HepG2 (cell line): ENCODE results near the gene PRKRIP1. TPM values are rescaled to one million over a fixed set of nuclear protein-coding genes. Genes with fewer than 3 reads are reported as not detected.

Experiments
- ATAC-seq: fragments of 200-7000 bp; cut with Tn5 transposase; 3 replicates; pipeline ENCODE4 v1.9.1; 2020; ENCODE audit warnings: mild to moderate bottlenecking, moderate library complexity
- BruUV-seq: library from RNA; stranded (reverse); fragments of 400-500 nt; replicated peaks from 2 replicates; lab custom pipeline; 2021; lab: Mats Ljungman, UMichigan
- CTCF ChIA-PET: fragments of 300-600 bp; formaldehyde crosslinking; extraction: SDS; loops from one replicate; lab custom pipeline; 2021; ENCODE audit warnings: low total read pairs, inconsistent platforms, low intra/inter-chr PET ratio; lab: Yijun Ruan, JAX
- POLR2A ChIA-PET: fragments of 350-600 bp; sonication (Branson Sonifier 250); formaldehyde crosslinking; loops from one replicate; lab custom pipeline; 2020; ENCODE audit warnings: antibody characterized with exemption, inconsistent platforms; lab: Yijun Ruan, JAX
- DNase-seq: peaks from one replicate; pipeline ENCODE4 v3.0.0-alpha.2; 2015; ENCODE audit warnings: low spot score
- FAIRE-seq: peaks from 3 replicates; lab custom pipeline; 2011; peaks lifted over from hg19 to GRCh38; lab: Jason Lieb, UNC
- H2AFZ ChIP-seq: one replicate; pipeline ENCODE4 v1.6.1; 2011; ENCODE audit warnings: low read length, inconsistent platforms
- H3K27ac ChIP-seq: fragments of 300-600 bp; 3 replicates; pipeline ENCODE4 v1.8.0; 2011; ENCODE audit warnings: mixed run types, mild to moderate bottlenecking, mixed read lengths, low read length, inconsistent platforms; ENCODE audit not compliant: insufficient read depth; ENCODE audit errors: extremely low read length
- H3K27me3 ChIP-seq, 2 experiments: fragments of 200-600 bp in 1 of 2; 2 replicates in 1 of 2; 3 replicates in 1 of 2; pipeline versions ENCODE4 v1.6.0 to v1.8.0; 2011; ENCODE audit warnings: low read length in 2 of 2, mild to moderate bottlenecking in 2 of 2, moderate library complexity in 2 of 2, inconsistent platforms in 1 of 2; ENCODE audit not compliant: insufficient read depth in 2 of 2, control insufficient read depth in 1 of 2
- H3K36me3 ChIP-seq, 2 experiments: fragments of 200-600 bp in 1 of 2; replicated peaks in 1 of 2; 2 replicates in 1 of 2; 3 replicates in 1 of 2; pipeline versions ENCODE4 v1.5.1 to v1.8.0; 2011; ENCODE audit warnings: low read length in 2 of 2, inconsistent platforms in 1 of 2; ENCODE audit not compliant: insufficient read depth in 2 of 2, control insufficient read depth in 1 of 2
- H3K4me1 ChIP-seq: 2 replicates; pipeline ENCODE4 v1.5.1; 2012; ENCODE audit warnings: low read length, inconsistent platforms; ENCODE audit not compliant: insufficient read depth
- H3K4me2 ChIP-seq: 2 replicates; pipeline ENCODE4 v1.6.0; 2011; ENCODE audit warnings: low read depth, low read length, inconsistent platforms
- H3K4me3 ChIP-seq, 3 experiments: fragments of 200-600 bp in 1 of 3; sonication (generic), shearing (Covaris generic) in 1 of 3; replicated peaks in 1 of 3; 2 replicates each; pipeline ENCODE4 v1.5.1; 2011 to 2016; ENCODE audit warnings: low read length in 3 of 3, inconsistent platforms in 2 of 3, low read depth in 2 of 3, mild to moderate bottlenecking in 2 of 3, control low read depth in 1 of 3, mixed read lengths in 1 of 3; ENCODE audit not compliant: insufficient read depth in 1 of 3
- H3K79me2 ChIP-seq: one replicate; pipeline ENCODE4 v1.6.1; 2011; ENCODE audit warnings: low read length, inconsistent platforms; ENCODE audit not compliant: insufficient read depth
- H3K9ac ChIP-seq: 2 replicates; pipeline ENCODE4 v1.6.0; 2011; ENCODE audit warnings: mild to moderate bottlenecking, low read depth, low read length, inconsistent platforms; ENCODE audit not compliant: insufficient read depth
- H3K9me3 ChIP-seq: 2 replicates; pipeline ENCODE4 v1.5.1; 2012; ENCODE audit warnings: mild to moderate bottlenecking, low read length
- H4K20me1 ChIP-seq: 2 replicates; pipeline ENCODE4 v1.6.0; 2011; ENCODE audit warnings: inconsistent platforms, mild to moderate bottlenecking, low read length, moderate library complexity; ENCODE audit not compliant: insufficient read depth
- ELF3 ChIP-seq: IDR thresholded peaks from 2 replicates; pipeline ENCODE4 v1.6.1; 2016; ENCODE audit warnings: missing genetic modification reagents, missing compliant biosample characterization
- MTERF4 ChIP-seq: sonication (generic); formaldehyde crosslinking; IDR thresholded peaks from 2 replicates; pipeline ENCODE4 v1.8.0; 2023; ENCODE audit warnings: mild to moderate bottlenecking, missing genetic modification reagents
- TCF7L2 ChIP-seq: IDR thresholded peaks from 2 replicates; pipeline ENCODE4 v1.6.1; 2011; ENCODE audit warnings: mild to moderate bottlenecking, low read depth, low read length, moderate library complexity
- THAP7 ChIP-seq: sonication (generic); formaldehyde crosslinking; IDR thresholded peaks from 2 replicates; pipeline ENCODE4 v1.8.1; 2023; ENCODE audit warnings: mild to moderate bottlenecking, missing genetic modification reagents
- ZHX2 ChIP-seq, 2 experiments: sonication (generic) in 1 of 2; formaldehyde crosslinking in 1 of 2; IDR thresholded peaks; 2 replicates each; pipeline versions ENCODE4 v1.6.1 to v1.9.0; 2014 to 2022; ENCODE audit warnings: antibody characterized with exemption in 1 of 2, borderline replicate concordance in 1 of 2, inconsistent platforms in 1 of 2, low read depth in 1 of 2, missing genetic modification reagents in 1 of 2
- ZNF224 ChIP-seq: sonication (generic); formaldehyde crosslinking; IDR thresholded peaks from 2 replicates; pipeline ENCODE4 v1.5.0; 2020; ENCODE audit warnings: mild to moderate bottlenecking, missing genetic modification reagents
- ZNF232 ChIP-seq: sonication (generic); formaldehyde crosslinking; IDR thresholded peaks from 2 replicates; pipeline ENCODE4 v1.4.0; 2020; ENCODE audit warnings: missing genetic modification reagents, borderline replicate concordance
- ZNF484 ChIP-seq: sonication (generic); formaldehyde crosslinking; IDR thresholded peaks from 2 replicates; pipeline ENCODE4 v1.5.1; 2020; ENCODE audit warnings: mild to moderate bottlenecking, low read depth, missing genetic modification reagents, borderline replicate concordance
- ZNF740 ChIP-seq: sonication (generic); formaldehyde crosslinking; IDR thresholded peaks from 2 replicates; pipeline ENCODE4 v1.4.0; 2020; ENCODE audit warnings: missing genetic modification reagents
- WGBS: methylation state at CpG from one replicate; pipeline ENCODE4 v1.1.6; 2017; ENCODE audit warnings: low lambda C conversion rate; 5-methylcytosine and 5-hydroxymethylcytosine counted together
- in situ Hi-C: cut with HindIII; loops from 2 replicates; pipeline ENCODE4 v1.10.0; 2017; ENCODE audit warnings: low pct_unique_long_range_greater_than_20kb; ENCODE audit not compliant: extremely low pct_ligation_motif_present
- intact Hi-C: fragments of 100-400 bp; cut with micrococcal nuclease; formaldehyde crosslinking; loops from one replicate; pipeline ENCODE4 v1.10.0; 2022; ENCODE audit not compliant: unreplicated experiment
- polyA plus RNA-seq, 8 experiments: library from polyadenylated mRNA; depleted of rRNA in 3 of 8; stranded (reverse) in 7 of 8; unstranded in 1 of 8; fragments of >200 nt; fragmentation: Illumina TruSeq in 4 of 8; extraction: Trizol in 4 of 8; gene quantifications; 2 replicates each; pipeline versions ENCODE4 v1.2.1 to v1.2.3, GENCODE V29; 2011 to 2016; ENCODE audit warnings: low read depth in 4 of 8, missing spikeins in 1 of 8, mixed read lengths in 1 of 8; ENCODE audit not compliant: insufficient read depth in 1 of 8
- total RNA-seq, 5 experiments: library from RNA; depleted of rRNA; stranded (reverse); fragments of >200 nt; fragmentation: Illumina TruSeq; extraction: Trizol; gene quantifications; 2 replicates each; pipeline ENCODE4 v1.2.3, GENCODE V29; 2016; ENCODE audit warnings: low read depth in 1 of 5

Gene PRKRIP1
- total and polyA plus RNA-seq, 2 of the 13 experiments (the other 11 are each of a cell fraction or from before 2014, with no cell fraction given): 13.2 to 16.8 TPM

GRCh38 chr7:102463841-102464576 is 67.8 kb downstream of the PRKRIP1 start:
- peaks cover 14% of the 10 kb centered on the region for H3K79me2 ChIP-seq
- intact Hi-C loops (no loop called here), in situ Hi-C loops (no loop called here)
- peaks cover 0 to 5% of the 10 kb centered on the region in 2 experiments; a peak in 2 of 5 replicates for H3K27me3 ChIP-seq
- ChIA-PET CTCF (no interaction called here), POLR2A (interaction anchor here (1.9 kb wide), 1 partner anchor 12 kb away, joined by 4 read pairs; no protein-coding TSS in a partner anchor)
- H3K4me1 ChIP-seq: peaks cover 23% of the 10 kb centered on the region
- H4K20me1 ChIP-seq: no peaks in the 10 kb centered on the region
- peak overlapping the region; percentile 93 to 100 (median 94) for H3K4me3 ChIP-seq
- H3K36me3 ChIP-seq: peaks cover 4 to 7% of the 10 kb centered on the region in 2 experiments; a peak in 2 of 5 replicates
- no peaks in the 10 kb centered on the region for H3K9me3 ChIP-seq
- ATAC-seq (peak; percentile 4; the same call in 1 of the 3 replicates), DNase-seq (no peak), FAIRE-seq (no peak)
- H3K27ac ChIP-seq: peak overlapping the region; percentile 59
- peak overlapping the region; percentile 93 for H2AFZ ChIP-seq
- H3K4me2 ChIP-seq: peak overlapping the region; percentile 87
- BruUV-seq: TSS peak; percentile 56
- H3K9ac ChIP-seq: peak overlapping the region; percentile 95
- TF ChIP-seq ZNF224 (CRISPR knock-in tag) (peak; percentile 36; the same call in 1 of the 2 replicates), MTERF4 (CRISPR knock-in tag) (0 out of 2 replicates have a peak, but pooled peaks have one; percentile 16), ZNF232 (CRISPR knock-in tag) (0 out of 2 replicates have a peak, but pooled peaks have one; percentile 0), ELF3 (CRISPR knock-in tag) (0 out of 2 replicates have a peak, but pooled peaks have one; percentile 1), THAP7 (0 out of 2 replicates have a peak, but pooled peaks have one; percentile 42), ZNF484 (no peak), ZNF740 (CRISPR knock-in tag) (0 out of 2 replicates have a peak, but pooled peaks have one; percentile 47), ZHX2 (IDR thresholded peaks at IDR 0.05; ENCODE audit: low read depth) (no peak), ZHX2 (CRISPR knock-in tag; IDR thresholded peaks at IDR 0.05; ENCODE audit: borderline replicate concordance) (0 out of 2 replicates have a peak, but pooled peaks have one; percentile 19), TCF7L2 (no peak)
- WGBS: 5% methylated on average over 24 of the region's 24 CpGs
